H1 (cell line): ENCODE data around the gene CSKMT. TPM values are rescaled to one million over a fixed set of nuclear protein-coding genes. Genes with fewer than 3 reads are reported as not detected.

Experiments
- EP300 ChIP-seq, 2 experiments: IDR thresholded peaks; 1 replicate in 1 of 2; 2 replicates in 1 of 2; pipeline ENCODE4 v1.6.1; 2011 to 2012; ENCODE audit warnings: low read depth in 2 of 2, low read length in 2 of 2, mild to moderate bottlenecking in 2 of 2, borderline replicate concordance in 1 of 2, inconsistent platforms in 1 of 2, moderate library complexity in 1 of 2
- polyA plus RNA-seq, 7 experiments: library from polyadenylated mRNA; depleted of rRNA in 3 of 7; stranded (reverse) in 5 of 7; unstranded in 2 of 7; fragments of >200 nt in 5 of 7; fragments of 200-250 nt in 2 of 7; gene quantifications; 1 replicate in 5 of 7; 2 replicates in 1 of 7; 4 replicates in 1 of 7; pipeline versions ENCODE4 v1.2.1 to v1.2.3, GENCODE V29; 2011 to 2013; ENCODE audit warnings: missing spikeins in 2 of 7, mixed read lengths in 2 of 7
- total RNA-seq: library from RNA; stranded (reverse); fragmentation: NEBNext Ultra II Directional; extraction: Animal tissue kit (Norgen Biotek cat#: 25700); gene quantifications from 2 replicates; pipeline ENCODE4 v1.2.1, GENCODE V29; 2021

The CSKMT gene
- total and polyA plus RNA-seq, 2 of the 8 experiments (the other 6 are each of a cell fraction or from before 2014, with no cell fraction given): 12.0 to 66.1 TPM

DNA sequence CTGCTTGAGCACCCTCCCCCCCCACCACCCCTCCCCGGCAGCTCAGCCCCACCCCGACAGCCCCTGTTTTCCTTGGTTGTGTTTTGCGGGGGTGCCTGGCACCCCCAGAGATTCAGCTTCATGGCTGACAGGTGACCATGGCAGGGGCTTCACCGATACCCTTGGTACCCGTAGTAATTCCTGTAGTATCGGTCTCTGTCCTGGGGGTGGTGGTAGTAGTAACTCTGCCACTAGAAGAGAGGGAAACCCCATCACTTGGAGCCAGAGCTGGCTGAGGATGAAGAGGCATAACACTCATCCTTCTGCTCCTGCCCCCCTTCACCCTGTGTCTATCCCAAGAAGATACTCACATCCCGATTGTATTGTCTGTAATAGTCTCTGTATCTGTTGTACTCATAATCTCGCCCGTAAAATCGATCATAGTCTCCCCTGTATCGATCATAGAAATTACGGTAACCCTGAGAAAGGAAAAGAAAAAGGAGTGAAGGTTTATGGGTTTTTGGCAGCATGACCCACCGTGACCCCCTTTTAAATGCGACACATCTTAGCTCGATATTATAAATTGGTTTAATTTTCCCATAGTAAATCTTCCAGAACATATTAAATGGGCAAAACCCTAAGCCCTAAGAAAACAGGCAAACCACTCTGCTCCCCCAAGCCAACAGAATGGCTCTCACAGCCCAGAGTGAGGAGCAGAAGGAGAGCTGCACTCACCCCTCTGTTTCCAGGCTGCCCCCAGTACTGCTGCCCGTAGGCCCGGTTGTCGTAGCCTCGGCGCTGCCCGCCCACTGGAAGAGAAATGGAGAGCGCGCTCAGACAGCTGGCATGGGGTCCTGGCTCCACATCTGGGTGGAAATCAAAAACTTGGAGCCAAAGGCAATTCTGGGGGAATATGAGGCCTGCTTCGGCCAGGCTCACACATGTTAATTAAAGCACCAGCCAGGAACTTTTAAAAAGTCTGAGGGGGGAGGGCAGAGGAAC, 50.3 kb downstream of the CSKMT start (continued):
- no peak for TF ChIP-seq EP300 (IDR thresholded peaks at IDR 0.05; ENCODE audit: borderline replicate concordance in 1 of 2, low read depth in 2 of 2, low read length in 2 of 2)
